ENCODE data around the gene C17orf100.
A peak's percentile ranks its signal among the peaks of the same experiment; 100 is the strongest.

C17orf100 gene

GRCh38 chr17:6641247-6641863, 10.2 kb upstream of the C17orf100 start:
- TF ChIP-seq, protein P1, sequence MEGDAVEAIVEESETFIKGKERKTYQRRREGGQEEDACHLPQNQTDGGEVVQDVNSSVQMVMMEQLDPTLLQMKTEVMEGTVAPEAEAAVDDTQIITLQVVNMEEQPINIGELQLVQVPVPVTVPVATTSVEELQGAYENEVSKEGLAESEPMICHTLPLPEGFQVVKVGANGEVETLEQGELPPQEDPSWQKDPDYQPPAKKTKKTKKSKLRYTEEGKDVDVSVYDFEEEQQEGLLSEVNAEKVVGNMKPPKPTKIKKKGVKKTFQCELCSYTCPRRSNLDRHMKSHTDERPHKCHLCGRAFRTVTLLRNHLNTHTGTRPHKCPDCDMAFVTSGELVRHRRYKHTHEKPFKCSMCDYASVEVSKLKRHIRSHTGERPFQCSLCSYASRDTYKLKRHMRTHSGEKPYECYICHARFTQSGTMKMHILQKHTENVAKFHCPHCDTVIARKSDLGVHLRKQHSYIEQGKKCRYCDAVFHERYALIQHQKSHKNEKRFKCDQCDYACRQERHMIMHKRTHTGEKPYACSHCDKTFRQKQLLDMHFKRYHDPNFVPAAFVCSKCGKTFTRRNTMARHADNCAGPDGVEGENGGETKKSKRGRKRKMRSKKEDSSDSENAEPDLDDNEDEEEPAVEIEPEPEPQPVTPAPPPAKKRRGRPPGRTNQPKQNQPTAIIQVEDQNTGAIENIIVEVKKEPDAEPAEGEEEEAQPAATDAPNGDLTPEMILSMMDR (IDR thresholded peaks at IDR 0.05): no peak

- TF ChIP-seq, protein P1 (IDR thresholded peaks at IDR 0.05): no peak
Observed at GRCh38 chr17:6642592-6642991, 9.0 kb upstream of the C17orf100 start.

GRCh38 chr17:6643451-6644125, 8.0 kb upstream of the C17orf100 start:
- TF ChIP-seq, protein P1 (IDR thresholded peaks at IDR 0.05): no peak

GRCh38 chr17:6648181-6648580, 3.4 kb upstream of the C17orf100 start:
- TF ChIP-seq, protein P1 (IDR thresholded peaks at IDR 0.05): peak; percentile 34; the same call in 1 of the 2 replicates

GRCh38 chr17:6651919-6652452, 424 bp downstream of the C17orf100 start:
- TF ChIP-seq, protein P1 (IDR thresholded peaks at IDR 0.05): no peak

DNA sequence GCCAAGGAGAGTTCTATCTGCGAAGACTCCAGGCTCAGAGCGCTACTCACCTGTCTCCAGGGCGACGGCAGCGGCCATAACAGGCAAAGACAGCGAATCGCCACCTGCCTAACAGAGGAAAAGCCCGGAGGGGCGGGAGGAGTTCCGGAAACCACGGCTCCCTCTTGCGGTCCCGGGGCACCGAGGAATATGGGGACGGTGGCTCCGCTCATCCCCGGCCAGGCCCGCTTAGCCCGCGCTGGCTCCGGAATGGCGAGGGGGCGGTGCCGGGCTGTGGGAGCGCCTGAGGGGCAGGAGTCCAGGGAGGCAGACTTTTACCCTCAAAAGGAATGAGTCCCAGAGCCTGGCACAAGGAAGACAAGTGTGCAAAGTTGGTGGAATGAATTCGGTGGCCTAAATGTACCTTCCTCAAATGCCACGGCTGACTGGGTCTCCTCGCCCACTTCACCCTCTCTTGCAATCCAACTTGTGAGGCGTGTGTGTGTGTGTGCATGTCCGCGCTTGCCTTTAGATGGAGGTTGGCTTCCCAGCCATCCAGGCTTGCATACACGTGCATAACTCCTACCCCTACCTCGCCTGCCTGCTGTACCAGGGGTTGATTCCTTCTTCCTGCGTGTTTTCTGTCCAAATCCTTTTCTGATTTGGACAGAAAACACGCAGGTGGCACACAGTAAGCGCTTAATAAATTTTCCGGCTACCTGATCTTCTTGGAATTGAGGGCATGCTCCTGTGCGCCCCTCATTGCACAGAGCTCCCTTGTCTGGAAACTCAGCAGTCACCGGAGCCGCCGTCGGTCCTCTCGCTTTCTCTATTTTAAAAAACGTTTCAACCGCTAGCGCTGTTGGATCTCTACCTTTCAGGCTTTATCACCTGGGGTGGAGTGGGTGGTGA, 3.5 kb downstream of the C17orf100 start:
- TF ChIP-seq, protein P1 (IDR thresholded peaks at IDR 0.05): no peak

GRCh38 chr17:6657633-6658287, 6.2 kb downstream of the C17orf100 start:
- TF ChIP-seq, protein P1 (IDR thresholded peaks at IDR 0.05): no peak

All from LNCAP (cell line).